ENCODE data around the gene TRIM6.
A peak's percentile ranks its signal among the peaks of the same experiment; 100 is the strongest.
"Not testable (repeated sequence)": the region's sequence is repeated elsewhere in the genome, so short reads cannot be mapped to it uniquely, and the experiment has no call there.

The TRIM6 gene

GRCh38 chr11:5596607-5597201, at the start of gene TRIM6:
Gene TRIM6, plus strand, starts transcription at chr11:5596637. Its CDS starts 261 bp downstream, at chr11:5596898.
- FAIRE-seq: no peak

DNA sequence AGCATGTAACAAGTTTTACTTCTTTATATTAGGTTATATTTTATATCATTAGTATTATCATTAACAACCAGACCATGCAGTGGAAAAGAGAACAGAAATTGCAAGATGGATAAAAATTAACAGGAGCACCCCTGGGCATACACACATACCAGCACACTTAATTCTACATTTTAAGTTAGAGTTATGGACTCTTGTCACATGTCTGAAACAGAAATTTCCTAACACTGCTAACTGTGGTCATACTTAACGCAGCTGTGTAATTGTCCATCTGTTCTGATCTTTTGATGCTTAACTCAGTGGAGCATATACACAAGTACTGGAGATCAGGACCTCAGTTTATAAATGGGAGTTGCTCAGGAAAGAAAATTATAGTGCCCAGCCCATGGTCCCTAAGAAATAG, 48.5 kb upstream of the TRIM6 start:
- no peak for DNase-seq (ENCODE audit: extremely low spot score, insufficient read length, low read depth)
- FAIRE-seq: no peak

More at GRCh38 chr11:5596607-5597201, at the start of gene TRIM6:
- DNase-seq (ENCODE audit: extremely low spot score, insufficient read length, low read depth): no peak

DNA sequence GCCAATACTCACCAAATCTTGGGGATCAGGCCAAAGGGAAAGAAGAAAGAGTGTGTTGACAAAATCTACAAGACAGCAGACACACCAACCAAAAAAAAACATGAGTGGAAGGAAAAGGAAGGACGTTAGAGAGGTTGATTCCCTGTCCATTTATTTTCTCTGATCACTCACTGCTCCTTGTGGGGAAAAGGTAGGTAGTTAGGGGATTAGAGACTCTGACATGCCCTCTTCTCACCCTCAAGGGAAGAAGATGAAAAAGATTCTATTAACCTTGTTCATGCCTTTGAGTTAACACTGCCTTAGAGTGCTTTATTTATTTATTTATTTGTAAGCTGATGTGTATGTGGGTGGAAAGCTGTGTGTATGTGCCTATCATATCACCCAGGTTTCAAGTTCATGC, 48.0 kb upstream of the TRIM6 start, which contains the start of gene OR52H1:
Gene OR52H1, minus strand, starts transcription at position 101 of the 400 bp plus-strand sequence. CDS start 3,035 bp downstream, outside the sequence.
- no peak for FAIRE-seq
- no peak for DNase-seq (ENCODE audit: extremely low spot score, insufficient read length, low read depth)

DNA sequence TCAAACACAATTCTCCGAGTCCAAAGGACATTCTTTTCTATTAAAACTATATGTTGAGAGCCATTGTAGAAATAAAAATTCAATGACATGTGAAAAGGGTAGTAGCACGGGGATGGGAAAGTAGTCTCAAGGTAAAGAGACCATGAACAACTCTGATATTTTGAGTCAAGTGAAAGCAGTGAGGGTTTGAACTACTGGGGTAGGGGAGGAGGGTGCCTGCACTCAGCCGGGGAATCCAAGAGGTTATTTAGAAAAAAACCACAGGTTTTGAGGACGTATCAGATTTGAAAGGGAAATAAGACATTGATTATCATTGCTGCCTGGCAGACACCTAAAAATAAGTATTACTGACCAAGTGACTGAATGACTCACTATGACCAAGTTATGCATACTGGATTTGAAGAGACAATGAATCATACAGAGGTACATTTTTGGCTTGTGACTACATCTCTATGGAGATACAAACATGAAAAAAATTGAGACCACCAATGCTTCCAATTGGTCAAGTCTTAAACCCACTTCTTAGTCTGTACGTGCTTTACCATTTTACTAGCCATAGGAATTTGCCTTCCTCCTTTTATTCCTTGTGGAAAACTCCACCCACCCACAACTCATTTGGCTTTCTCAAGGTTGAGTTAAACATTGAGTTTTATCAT, 45.9 kb upstream of the TRIM6 start:
- no peak for FAIRE-seq
- no peak for DNase-seq (ENCODE audit: extremely low spot score, insufficient read length, low read depth)

GRCh38 chr11:5553343-5553742, 43.1 kb upstream of the TRIM6 start:
- DNase-seq (ENCODE audit: extremely low spot score, insufficient read length, low read depth): no peak
- FAIRE-seq: no peak

GRCh38 chr11:5556596-5557188, 39.7 kb upstream of the TRIM6 start:
- DNase-seq (ENCODE audit: extremely low spot score, insufficient read length, low read depth): no peak
- FAIRE-seq: no peak

- DNase-seq (ENCODE audit: extremely low spot score, insufficient read length, low read depth): no peak
- FAIRE-seq: no peak
Measured at GRCh38 chr11:5557751-5558150, 38.7 kb upstream of the TRIM6 start.

DNA sequence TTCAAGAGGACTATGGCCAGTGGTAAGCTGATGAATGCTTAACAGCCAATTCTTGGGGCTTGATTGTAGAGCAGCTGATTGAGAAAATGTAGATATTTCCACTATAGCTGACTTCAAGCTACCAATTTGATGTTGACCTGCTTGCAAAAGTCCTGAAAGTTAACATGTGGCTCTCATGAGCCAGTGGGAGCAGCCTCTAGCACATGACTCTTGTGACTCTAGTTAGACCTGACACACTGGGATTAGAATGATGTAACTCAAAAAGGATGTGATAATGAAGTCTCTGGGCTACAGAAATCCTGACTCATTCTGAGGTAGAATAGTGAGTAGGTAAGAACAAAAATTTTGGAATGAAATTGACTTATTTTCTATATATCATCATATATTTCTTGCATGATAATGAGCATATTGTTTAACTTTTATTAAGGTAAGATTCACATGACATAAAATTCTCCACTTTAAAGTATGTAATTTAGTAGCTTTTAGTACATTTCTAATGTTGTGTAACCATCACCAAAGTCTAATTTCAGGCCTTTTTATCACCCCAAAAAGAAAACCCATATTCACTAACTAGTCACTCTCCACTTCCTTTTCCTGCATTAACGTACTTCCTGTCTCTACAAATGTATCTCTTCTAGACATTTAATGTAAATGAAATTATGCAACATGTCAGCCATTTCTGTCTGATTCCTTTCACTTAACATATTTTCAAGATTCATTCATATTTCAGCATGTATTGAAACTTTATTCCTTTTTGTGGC, 32.0 kb upstream of the TRIM6 start:
- DNase-seq (ENCODE audit: extremely low spot score, insufficient read length, low read depth): no peak
- FAIRE-seq: no peak

- FAIRE-seq: no peak
- no peak for DNase-seq (ENCODE audit: extremely low spot score, insufficient read length, low read depth)
Measured at GRCh38 chr11:5574654-5575053, 21.8 kb upstream of the TRIM6 start.

DNA sequence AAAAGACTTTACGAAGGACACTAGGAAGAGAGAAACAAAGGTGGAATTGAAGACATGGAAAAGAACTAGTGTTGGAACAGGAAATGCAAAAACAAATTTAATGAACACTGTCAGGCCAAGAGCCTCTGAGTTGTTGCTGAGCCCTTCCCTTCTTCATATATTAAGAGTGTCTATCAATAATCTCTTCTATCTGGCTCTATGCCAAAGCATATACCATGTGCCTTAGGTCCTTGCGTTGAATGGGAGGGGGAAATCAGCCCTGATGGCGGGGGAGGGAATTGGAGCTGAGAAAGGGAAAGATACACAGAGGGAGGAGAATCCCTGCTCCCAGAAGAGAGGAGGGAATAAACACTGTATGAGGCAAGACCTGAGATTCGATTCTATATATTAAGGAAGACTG, 21.3 kb upstream of the TRIM6 start:
- no peak for DNase-seq (ENCODE audit: extremely low spot score, insufficient read length, low read depth)
- no peak for FAIRE-seq

GRCh38 chr11:5577101-5577500, 19.3 kb upstream of the TRIM6 start:
- no peak for FAIRE-seq
- no peak for DNase-seq (ENCODE audit: extremely low spot score, insufficient read length, low read depth)

DNA sequence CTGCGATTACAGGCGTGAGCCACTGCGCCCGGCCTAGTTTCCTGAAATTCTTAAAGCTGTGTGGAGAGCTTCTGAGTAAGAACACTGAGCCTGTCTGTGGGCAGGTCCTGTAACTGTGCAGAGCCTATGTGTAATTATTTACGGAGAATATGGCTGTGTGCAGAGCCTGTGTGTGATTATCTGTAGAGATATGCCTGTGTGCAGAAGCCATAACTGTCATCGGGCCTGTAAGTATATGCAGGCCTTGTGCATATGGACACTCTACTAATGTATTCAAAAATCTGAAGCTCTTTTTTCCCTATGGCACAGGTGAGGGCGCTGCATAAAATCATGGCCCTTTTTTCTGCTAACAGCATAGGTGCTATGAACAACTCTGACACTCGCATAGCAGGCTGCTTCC, 15.9 kb upstream of the TRIM6 start, which contains the start of gene OR52B6:
Gene OR52B6, plus strand, starts transcription at position 301 of the 400 bp plus-strand sequence. Its CDS starts 0 bp downstream, at position 301.
- FAIRE-seq (no peak), DNase-seq (ENCODE audit: extremely low spot score, insufficient read length, low read depth) (no peak)

GRCh38 chr11:5581014-5581413, 15.4 kb upstream of the TRIM6 start:
- no peak for FAIRE-seq
- no peak for DNase-seq (ENCODE audit: extremely low spot score, insufficient read length, low read depth)

DNA sequence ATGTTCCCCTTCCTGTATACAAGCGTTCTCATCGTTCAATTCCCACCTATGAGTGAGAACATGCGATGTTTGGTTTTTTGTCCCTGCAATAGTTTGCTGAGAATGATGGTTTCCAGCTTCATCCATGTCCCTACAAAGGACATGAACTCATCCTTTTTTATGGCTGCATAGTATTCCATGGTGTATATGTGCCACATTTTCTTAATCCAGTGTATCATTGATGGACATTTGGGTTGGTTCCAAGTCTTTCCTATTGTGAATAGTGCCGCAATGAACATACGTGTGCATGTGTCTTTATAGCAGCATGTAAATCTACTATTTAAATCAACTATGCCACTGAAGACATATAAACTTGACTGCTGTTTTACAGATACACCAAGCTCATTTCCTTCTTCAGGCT, 12.0 kb upstream of the TRIM6 start:
- FAIRE-seq; DNase-seq (ENCODE audit: extremely low spot score, insufficient read length, low read depth): not testable (repeated sequence)

DNA sequence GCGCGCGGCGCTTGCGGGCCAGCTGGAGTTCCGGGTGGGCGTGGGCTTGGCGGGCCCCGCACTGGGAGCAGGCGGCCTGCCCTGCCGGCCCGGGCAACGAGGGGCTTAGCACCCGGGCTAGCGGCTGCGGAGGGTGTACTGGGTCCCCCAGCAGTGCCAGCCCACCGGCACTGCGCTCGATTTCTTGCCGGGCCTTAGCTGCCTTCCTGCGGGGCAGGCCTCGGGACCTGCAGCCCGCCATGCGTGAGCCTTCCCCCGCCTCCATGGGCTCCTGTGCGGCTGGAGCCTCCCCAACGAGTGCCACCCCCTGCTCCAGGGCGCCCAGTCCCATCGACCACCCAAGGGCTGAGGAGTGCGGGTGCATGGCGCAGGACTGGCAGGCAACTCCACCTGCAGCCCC, 6.5 kb upstream of the TRIM6 start:
- not testable (repeated sequence) for FAIRE-seq; DNase-seq (ENCODE audit: extremely low spot score, insufficient read length, low read depth)

DNA sequence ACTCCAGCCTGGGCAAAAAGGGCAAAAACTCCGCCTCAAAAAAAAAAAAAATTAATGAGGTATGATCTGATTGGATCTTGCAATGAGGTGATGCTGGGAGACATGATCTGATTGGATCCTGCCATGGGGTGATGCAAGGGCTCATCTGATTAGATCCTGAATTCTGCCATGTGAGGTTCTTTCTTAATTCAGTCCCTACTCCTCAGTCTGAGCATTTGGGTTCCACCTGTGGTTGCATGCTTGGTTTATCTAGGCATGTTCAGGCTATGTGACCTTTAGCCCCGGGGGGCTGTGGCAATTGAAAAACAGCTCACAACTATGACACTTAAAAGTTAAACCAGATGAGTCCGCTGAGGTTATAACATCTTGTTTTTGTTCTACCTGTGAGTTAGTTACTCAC, 4.8 kb upstream of the TRIM6 start:
- FAIRE-seq (no peak), DNase-seq (ENCODE audit: extremely low spot score, insufficient read length, low read depth) (no peak)

- DNase-seq (ENCODE audit: extremely low spot score, insufficient read length, low read depth) (no peak), FAIRE-seq (no peak)
Measured at GRCh38 chr11:5592615-5593014, 3.8 kb upstream of the TRIM6 start.

DNA sequence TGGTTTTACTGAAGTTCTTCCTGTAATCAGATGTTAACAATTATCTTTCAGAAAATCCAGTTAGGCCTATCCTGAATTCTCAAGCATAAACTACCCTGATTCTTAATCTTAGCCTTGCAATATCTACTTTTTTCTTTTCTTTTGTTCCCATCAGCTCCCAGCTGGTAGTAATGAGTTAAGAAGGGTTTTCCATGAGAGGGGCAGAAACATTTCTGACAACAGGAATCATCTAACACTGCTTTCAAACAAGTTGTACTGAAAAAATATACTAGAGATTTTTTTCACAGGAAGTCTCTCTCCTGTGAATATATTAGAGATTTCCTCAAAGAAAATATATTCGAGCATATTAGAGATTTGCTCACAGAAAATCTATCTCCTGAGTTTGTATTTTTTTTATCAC, 3.3 kb upstream of the TRIM6 start:
- DNase-seq (ENCODE audit: extremely low spot score, insufficient read length, low read depth) (no peak), FAIRE-seq (no peak)

- no peak for FAIRE-seq
- DNase-seq (ENCODE audit: extremely low spot score, insufficient read length, low read depth): no peak
Measured at GRCh38 chr11:5597953-5598352, 1.5 kb downstream of the TRIM6 start.

DNA sequence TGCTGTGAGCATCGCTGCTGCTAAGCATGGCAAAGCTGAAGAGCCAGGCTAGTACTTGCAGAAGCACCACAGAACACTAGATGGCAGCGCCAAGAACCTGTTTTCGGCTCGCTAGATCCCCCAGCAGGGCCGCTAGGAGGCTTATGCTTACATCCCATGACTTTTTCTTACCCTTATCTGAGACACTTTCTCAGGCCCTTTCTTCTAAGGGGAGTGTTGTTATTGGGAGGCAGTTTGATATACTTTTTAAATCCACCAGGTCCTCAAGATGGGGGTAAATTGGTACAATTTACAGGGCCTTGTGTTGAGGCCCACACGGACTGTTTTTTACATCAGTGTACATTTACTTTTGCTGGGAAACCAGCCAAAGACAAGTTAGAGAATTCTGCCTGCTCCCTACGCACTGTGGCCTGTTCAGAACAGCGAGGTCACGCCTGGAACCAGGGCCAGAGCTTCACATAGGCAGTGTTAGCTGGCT, 4.0 kb downstream of the TRIM6 start:
- DNase-seq (ENCODE audit: extremely low spot score, insufficient read length, low read depth): peak; percentile 33
- FAIRE-seq: peak; percentile 91
